ENCODE measurements around the gene JDP2.

- TF ChIP-seq CTCF (IDR thresholded peaks at IDR 0.05) (no peak), REST (IDR thresholded peaks at IDR 0.05; ENCODE audit: low read depth, low read length) (no peak), CHD2 (IDR thresholded peaks at IDR 0.05; ENCODE audit: low read length, partially characterized antibody) (no peak), RFX5 (IDR thresholded peaks at IDR 0.05; ENCODE audit: low read length) (no peak), EP300 (IDR thresholded peaks at IDR 0.05; ENCODE audit: borderline replicate concordance in 1 of 2, low read depth in 1 of 2, low read length in 1 of 2) (no peak), IRF3 (IDR thresholded peaks at IDR 0.05; ENCODE audit: low read depth, low read length) (no peak), TAF1 (IDR thresholded peaks at IDR 0.05; ENCODE audit: borderline replicate concordance, low read depth, low read length) (no peak), MAX (IDR thresholded peaks at IDR 0.05; ENCODE audit: low read depth) (no peak), GABPA (IDR thresholded peaks at IDR 0.05; ENCODE audit: low read depth) (no peak)
These were observed 28.5 kb downstream of the JDP2 start for GRCh38 chr14:75456069-75456996.

All from SK-N-SH (cell line).